Measurements from ENCODE around the gene CFAP100.

CFAP100 gene

DNA sequence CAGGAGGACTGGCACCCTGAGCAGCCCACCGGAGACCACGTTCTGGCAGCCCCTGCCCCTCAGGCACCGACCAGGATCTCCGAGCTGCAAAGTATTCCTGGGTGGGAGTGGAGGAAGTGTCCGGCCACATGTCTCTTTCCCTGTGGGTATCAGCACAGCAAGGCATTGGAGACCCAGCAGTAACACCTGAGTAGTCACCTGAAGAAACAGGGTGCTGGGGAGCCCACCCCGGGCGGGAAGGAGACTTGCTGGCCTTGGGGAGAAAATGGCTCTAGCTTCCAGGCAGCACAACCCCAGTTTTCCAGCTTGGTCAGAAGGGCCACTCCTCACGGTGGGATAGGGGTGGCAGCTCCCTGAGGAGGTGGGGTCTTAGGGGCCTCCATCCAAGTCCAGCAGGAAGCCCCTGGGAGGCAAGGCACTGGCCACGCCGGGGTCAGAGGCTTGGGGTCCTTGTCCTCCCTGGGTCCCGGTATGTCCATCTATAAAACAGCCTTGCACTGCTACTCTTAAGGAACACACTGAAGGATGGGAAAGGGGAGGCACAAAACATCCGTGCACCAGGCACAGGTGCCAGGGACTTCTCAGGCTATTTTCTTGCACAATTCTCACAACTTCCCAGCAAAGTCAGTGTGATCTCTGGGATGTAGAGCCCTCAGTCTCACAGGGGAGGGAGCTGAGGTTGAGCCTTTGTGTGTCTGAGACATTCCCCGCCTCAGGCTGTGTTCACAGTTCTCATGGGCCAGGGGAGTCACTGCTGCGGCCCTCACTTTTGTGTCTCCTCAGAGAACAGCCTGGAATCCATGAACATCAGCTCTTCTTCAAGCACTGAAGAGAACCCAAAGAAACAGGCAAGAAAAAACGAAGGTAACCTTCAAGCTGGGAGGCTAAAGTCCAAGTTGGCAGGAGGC, 11.9 kb downstream of the CFAP100 start:
- DNase-seq, result no peak

DNA sequence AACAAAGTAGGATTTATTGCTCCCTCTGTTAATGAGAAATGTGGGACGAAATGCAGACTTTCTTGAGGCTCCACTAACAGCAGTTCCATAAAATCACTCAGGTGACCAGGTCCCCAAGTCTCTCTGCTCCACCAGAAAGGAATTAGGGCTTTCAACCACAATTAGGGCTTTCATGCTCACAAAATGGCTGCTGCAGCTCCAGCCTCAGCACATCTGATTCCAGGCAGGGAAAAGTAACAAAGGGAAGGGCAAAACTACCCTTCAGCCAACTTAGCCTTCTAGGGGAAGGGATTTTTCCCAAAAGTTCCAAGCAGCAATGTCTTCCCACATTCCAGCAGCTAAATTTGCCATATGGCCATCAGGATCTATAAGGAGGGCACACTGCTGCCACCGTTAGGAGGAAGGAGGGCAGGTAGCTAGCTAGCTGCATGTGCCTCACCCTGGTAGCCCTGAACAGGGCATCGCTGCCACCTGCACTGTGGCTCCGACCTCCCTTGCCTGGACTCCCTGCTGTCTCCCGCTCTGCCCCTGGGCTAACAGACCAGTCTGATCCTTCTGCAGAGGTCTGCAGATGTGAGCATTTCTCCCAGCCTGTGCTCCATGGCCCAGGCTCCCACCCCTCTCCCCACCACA, 12.8 kb downstream of the CFAP100 start:
- DNase-seq, result no peak

DNA sequence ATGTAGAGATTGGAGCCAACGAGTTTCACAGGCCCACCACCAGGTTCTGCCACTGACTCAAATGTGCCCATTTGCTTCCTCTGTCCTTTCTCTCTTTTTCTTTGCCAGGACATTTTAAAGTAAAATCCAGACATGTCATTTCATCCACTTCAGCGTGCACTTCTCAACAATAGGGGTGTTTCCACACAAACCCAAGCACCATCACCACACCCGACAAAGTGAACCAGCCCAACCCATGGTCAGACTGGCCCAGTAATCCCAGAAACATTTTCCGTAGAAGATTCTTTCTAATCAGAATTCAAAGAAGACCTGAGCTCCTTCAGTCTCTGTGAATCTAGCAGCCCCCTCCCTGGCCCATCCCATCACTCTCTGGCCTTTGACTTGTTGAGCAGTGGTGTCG, 13.4 kb downstream of the CFAP100 start:
- DNase-seq, result no peak

DNA sequence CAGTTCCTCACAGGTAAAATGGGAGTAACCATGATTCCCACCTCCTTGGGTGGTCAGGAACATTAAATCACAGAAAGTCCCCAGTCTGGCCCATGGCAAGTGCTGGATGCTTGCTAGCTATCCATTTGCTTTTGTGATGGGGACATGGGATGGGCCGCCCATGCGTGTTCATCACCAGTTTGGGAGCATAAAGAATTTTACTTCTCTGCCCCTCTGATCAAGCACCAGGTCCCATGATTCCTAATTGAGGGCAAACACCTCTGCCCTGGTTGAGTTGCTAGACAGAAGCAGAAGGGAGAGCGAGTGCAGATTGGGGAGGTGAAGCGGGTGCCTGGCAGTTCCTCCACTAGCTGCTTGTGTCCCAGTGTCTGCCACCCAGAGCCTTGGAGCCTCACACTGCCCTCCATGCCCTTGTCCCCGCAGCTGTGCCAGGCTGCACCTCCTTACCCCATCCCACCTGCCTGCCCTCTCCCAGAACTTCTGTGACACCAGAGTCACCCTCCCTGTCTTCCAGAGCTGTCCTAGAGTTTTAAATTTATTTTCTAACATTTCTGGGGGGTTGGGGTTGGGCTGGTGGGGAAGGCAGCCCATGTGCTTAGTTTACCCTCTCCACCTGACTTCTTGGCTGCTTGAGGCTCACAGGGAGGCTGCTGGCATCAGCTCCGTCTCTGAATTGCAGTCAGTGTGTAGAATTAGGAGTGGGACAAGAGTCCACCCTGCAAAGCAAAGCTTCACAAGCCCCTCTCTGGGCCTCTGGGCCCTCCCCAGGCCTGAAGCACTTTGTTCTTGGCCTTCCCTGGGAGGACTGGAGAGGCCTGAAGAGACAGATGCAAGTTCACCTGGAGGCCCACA, 18.4 kb downstream of the CFAP100 start:
- no peak for DNase-seq

GRCh38 chr3:126413693-126414080, 19.0 kb downstream of the CFAP100 start:
- no peak for DNase-seq

DNA sequence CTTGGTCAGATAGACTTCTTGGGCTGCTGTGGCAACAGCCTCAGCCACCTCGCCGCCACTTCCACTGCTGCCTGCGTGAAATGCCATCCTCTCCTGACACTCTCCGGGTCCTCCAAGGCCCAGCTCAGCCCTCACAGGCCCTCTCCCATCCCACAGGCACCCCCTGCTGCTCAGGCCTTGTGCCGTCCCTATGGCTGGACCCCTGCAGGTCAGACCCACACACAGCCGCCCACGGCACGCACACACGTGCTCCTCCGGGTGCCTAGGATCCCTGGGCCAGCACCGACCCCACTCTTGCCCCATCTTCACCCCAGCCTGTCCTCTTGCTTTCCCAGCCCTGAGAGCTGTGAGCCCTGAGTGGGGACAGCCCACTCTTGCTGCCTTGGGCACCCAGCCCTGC, 19.7 kb downstream of the CFAP100 start:
- no peak for DNase-seq

- DNase-seq, result no peak
Observed at GRCh38 chr3:126414961-126415660, 20.4 kb downstream of the CFAP100 start.

DNA sequence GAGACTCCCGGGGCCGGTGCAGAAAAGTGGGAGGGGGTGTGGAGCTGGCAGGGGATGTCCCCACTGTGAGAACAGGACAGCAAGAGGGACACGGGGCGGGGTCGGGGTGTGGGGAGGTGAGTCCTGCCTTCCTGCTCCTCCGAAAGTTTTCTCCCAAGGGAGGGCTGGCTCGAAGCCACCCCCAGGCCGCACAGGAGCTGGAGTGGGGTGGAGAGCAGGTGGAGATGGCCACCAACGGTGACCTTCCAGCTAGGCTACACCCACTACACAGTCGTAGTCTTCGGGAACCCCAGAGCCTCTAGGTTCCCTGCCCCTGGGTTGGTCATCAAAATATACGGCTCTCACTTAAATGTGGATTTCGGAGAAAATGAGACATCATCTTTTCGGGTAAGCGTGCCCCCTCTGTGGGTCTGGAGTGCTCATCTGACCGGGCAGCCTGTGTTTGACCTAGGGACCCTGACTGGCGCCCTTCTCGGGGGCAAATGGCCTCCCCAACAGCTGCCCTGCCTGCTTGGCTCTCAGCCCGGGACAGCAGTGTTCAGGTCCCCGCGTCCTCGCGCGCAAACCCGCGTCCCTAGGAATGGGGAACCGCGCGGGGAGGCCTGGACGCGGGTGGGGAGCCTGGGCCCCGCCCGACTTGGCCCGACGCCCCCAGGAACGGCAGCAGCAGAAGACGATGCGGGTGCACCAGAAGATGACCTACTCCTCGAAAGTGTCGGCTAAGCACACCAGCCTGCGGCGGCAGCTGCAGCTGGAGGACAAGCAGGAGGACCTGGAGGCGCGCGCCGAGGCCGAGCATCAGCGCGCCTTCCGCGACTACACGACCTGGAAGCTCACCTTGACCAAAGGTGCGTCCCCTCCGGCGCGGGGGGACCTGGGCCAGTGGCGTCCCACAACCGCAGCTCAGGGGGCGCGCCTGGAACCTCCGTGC, 21.2 kb downstream of the CFAP100 start:
- DNase-seq, result no peak

DNA sequence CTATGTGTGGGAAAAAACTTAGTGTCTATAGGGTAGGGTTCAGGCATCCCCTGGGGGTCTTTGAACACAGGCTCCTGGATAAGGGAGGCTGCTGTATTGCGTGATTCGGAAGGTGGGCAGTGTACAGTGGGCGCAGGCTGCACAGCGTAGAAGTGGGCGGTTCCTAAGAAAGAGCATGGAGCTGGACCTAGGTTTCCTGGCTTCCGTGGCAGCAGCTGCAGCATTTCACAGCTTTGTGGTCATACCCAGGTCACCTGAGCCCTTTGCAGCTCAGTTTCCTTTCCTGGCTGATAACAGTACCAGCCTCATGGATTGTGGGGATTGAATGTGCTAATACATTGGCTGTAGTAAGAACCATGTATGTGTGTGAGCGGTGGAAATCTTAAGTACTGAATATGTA, 22.2 kb downstream of the CFAP100 start:
- DNase-seq, result no peak

GRCh38 chr3:126417515-126417914, 22.8 kb downstream of the CFAP100 start:
- no peak for DNase-seq

- DNase-seq, result no peak
Observed at GRCh38 chr3:126417981-126418530, 23.3 kb downstream of the CFAP100 start.

- no peak for DNase-seq
Observed at GRCh38 chr3:126418661-126419131, 24.0 kb downstream of the CFAP100 start.

DNA sequence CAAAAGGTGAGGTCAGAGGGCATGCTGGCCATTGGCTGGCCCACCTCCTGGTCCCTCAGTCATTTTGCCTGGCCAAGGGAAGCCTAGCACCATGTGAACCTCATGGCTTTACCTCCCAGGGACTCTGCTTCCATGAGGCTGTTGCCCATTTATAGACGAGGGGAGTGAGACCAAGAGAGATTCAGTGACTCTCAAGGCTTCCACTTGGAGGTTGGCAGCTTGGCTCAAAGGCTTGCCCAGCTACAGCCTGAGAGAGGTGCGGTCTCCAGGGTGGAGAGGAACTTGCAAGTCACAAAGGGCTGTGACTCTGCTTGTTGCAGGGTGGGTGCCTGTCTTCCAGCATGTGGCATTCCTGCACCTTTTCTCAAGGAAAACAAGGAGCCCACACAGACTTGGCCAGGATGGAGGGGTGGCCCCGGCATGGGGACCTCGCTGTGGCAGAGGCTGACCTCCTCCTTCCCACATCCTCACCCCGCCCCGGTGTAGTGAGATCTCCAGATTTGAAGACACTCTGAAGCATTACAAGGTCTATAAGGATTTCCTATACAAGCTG, 24.5 kb downstream of the CFAP100 start:
- no peak for DNase-seq

- no peak for DNase-seq
Observed at GRCh38 chr3:126419886-126420786, 25.4 kb downstream of the CFAP100 start.

DNA sequence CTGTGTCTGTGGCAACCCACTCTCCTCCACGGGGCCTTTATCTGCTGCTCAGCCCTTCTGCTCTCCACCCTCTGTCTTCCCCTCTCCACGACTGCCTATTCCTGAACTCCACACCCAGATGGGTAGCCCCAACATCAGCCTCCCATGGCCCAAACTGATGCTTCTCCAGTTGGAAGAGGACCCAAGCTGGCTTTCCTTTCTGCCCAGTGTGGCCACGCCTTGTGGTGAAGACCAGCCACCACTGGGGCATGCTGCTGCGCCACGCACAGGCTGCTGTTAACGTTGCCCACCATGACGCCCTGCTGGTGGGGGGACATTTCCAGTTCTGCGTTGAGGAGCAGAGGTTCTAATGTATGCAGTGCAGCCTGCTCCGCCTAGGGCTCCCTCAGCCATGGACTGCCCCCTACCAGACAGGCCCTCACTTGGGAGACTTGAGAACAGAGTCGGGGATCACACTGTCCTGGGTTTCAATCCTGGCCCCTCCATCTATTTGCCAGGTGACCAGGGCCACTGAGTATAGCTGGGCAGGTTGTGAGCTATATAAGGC, 26.9 kb downstream of the CFAP100 start:
- DNase-seq, result no peak

GRCh38 chr3:126422121-126422520, 27.4 kb downstream of the CFAP100 start:
- no peak for DNase-seq

GRCh38 chr3:126422571-126423091, 27.9 kb downstream of the CFAP100 start:
- no peak for DNase-seq

DNA sequence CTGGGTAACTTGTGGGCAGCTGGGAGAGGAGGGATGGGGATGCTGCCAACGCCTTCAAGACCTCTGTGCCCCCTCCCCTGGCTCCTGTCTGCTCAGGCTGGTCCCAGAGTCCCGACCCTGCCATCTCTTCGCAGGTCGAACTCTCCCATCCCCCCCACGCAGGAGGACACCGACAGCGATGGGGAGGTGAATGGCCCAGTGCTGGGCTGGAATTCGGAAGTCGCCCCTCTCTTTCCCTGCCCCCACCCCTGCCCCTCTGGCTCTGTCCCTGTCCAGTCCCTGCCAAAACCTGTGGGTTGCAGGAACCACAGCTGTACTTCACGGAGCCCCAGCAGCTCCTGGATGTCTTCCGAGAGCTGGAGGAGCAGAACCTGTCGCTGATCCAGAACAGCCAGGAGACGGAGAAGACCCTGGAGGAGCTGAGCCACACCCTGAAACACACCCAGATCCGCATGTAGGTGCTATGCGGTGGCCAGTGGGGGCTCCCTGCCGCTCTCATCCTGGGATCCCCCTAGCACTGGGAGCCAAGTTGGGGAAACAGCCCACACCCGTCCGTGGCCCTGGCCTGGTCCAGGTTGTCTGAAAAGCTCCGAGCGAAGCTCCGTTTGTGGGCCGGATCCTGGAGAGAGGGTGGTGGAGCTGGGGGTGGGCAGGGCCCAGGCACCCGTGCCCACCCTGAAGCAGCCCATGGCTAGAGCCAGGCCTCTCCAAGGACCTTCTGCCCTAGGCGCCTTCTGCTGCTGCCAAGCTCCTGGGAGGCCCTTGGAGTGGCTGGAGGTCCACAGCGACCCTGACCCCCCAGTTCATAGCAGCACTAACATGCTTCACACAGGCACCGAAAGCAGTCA, 28.7 kb downstream of the CFAP100 start:
- DNase-seq, result no peak
